HL-60 (cell line): ENCODE results near the gene BDH1.

Experiments
- DNase-seq, 2 experiments: peaks; one replicate each; pipeline ENCODE4 v3.0.0-alpha.2; 2010 to 2020; ENCODE audit warnings: low read depth in 1 of 2, low spot score in 1 of 2
- H3K27ac ChIP-seq: fragments of 250-450 bp; sonication (Bioruptor Pico); replicated peaks from 2 replicates; pipeline ENCODE4 v1.5.1; 2020; ENCODE audit warnings: mild to moderate bottlenecking, moderate library complexity
- H3K27me3 ChIP-seq: fragments of 250-450 bp; sonication (Bioruptor Pico); 2 replicates; pipeline ENCODE4 v1.5.1; 2021; ENCODE audit warnings: mild to moderate bottlenecking, moderate library complexity; ENCODE audit not compliant: insufficient read depth, poor library complexity, severe bottlenecking
- H3K4me3 ChIP-seq: replicated peaks from 2 replicates; pipeline ENCODE4 v1.5.1; 2011; ENCODE audit warnings: mild to moderate bottlenecking, control low read depth, low read length; ENCODE audit not compliant: insufficient read depth
- GABPA ChIP-seq: IDR thresholded peaks from 2 replicates; pipeline ENCODE4 v1.6.1; 2012; ENCODE audit warnings: low read depth
- POLR2AphosphoS5 ChIP-seq: IDR thresholded peaks from 2 replicates; pipeline ENCODE4 v1.6.1; 2012; ENCODE audit warnings: low read depth
- SPI1 ChIP-seq: IDR thresholded peaks from 2 replicates; pipeline ENCODE4 v1.6.1; 2012; ENCODE audit warnings: low read depth, mild to moderate bottlenecking, borderline replicate concordance
- TF ChIP-seq, protein P1 (sequence below): IDR thresholded peaks from one replicate; pipeline ENCODE4 v1.5.1; 2011; ENCODE audit warnings: low read length, control low read depth, inconsistent platforms; ENCODE audit not compliant: insufficient read depth
- TF ChIP-seq, protein P2 (sequence below): IDR thresholded peaks from 2 replicates; pipeline ENCODE4 v1.6.1; 2012; ENCODE audit warnings: low read depth; ENCODE audit not compliant: insufficient replicate concordance

Gene BDH1

DNA sequence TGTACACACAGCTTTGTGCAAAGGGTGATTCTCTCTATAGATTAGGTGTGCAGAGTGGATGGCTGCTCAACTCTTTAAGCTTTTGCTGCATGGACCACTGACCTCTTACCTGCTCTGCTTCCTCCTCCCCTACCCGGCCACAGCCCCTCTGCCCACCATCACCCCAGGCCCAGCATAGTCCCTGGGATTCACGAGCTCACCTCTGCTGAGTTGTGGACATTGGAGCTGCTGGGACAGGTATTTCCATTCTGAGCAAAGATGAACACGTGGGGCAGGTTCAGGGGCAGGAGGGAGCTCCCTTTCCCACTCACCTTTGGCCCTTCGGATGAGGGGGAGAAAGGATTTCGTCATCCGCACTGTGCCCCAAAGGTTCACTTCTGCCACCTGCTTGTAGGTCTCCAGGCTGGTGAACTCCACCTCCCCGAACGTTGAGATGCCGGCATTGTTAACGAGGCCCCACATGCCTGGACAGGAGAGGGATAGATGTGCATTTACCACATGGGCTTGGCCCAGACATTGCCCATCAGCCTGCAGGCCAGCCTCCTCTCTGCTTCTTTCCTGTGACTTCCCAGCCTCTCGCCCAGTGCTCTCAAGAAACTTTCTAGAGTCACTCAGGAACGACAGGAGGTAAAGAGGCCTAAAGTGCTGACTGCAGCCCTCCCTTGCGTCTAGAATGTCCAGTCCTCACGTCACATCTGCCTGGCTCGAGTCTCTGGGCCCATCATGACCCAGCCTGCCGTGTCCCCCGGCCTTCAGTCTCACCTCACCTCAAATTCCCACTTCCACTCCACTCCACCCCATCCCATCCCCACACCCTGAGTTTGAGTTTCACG, 41.6 kb downstream of the BDH1 start:
- no peak for TF ChIP-seq POLR2AphosphoS5
- TF ChIP-seq SPI1 = no peak
- TF ChIP-seq, protein P1, sequence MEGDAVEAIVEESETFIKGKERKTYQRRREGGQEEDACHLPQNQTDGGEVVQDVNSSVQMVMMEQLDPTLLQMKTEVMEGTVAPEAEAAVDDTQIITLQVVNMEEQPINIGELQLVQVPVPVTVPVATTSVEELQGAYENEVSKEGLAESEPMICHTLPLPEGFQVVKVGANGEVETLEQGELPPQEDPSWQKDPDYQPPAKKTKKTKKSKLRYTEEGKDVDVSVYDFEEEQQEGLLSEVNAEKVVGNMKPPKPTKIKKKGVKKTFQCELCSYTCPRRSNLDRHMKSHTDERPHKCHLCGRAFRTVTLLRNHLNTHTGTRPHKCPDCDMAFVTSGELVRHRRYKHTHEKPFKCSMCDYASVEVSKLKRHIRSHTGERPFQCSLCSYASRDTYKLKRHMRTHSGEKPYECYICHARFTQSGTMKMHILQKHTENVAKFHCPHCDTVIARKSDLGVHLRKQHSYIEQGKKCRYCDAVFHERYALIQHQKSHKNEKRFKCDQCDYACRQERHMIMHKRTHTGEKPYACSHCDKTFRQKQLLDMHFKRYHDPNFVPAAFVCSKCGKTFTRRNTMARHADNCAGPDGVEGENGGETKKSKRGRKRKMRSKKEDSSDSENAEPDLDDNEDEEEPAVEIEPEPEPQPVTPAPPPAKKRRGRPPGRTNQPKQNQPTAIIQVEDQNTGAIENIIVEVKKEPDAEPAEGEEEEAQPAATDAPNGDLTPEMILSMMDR = no peak
- no peak for TF ChIP-seq GABPA
- TF ChIP-seq, protein P2, sequence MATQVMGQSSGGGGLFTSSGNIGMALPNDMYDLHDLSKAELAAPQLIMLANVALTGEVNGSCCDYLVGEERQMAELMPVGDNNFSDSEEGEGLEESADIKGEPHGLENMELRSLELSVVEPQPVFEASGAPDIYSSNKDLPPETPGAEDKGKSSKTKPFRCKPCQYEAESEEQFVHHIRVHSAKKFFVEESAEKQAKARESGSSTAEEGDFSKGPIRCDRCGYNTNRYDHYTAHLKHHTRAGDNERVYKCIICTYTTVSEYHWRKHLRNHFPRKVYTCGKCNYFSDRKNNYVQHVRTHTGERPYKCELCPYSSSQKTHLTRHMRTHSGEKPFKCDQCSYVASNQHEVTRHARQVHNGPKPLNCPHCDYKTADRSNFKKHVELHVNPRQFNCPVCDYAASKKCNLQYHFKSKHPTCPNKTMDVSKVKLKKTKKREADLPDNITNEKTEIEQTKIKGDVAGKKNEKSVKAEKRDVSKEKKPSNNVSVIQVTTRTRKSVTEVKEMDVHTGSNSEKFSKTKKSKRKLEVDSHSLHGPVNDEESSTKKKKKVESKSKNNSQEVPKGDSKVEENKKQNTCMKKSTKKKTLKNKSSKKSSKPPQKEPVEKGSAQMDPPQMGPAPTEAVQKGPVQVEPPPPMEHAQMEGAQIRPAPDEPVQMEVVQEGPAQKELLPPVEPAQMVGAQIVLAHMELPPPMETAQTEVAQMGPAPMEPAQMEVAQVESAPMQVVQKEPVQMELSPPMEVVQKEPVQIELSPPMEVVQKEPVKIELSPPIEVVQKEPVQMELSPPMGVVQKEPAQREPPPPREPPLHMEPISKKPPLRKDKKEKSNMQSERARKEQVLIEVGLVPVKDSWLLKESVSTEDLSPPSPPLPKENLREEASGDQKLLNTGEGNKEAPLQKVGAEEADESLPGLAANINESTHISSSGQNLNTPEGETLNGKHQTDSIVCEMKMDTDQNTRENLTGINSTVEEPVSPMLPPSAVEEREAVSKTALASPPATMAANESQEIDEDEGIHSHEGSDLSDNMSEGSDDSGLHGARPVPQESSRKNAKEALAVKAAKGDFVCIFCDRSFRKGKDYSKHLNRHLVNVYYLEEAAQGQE = no peak
- Histone ChIP-seq H3K27me3 (no peaks in the 10 kb centered on the region), H3K4me3 (no peak overlapping the region), H3K27ac (no peak overlapping the region)
- DNase-seq = no peak

DNA sequence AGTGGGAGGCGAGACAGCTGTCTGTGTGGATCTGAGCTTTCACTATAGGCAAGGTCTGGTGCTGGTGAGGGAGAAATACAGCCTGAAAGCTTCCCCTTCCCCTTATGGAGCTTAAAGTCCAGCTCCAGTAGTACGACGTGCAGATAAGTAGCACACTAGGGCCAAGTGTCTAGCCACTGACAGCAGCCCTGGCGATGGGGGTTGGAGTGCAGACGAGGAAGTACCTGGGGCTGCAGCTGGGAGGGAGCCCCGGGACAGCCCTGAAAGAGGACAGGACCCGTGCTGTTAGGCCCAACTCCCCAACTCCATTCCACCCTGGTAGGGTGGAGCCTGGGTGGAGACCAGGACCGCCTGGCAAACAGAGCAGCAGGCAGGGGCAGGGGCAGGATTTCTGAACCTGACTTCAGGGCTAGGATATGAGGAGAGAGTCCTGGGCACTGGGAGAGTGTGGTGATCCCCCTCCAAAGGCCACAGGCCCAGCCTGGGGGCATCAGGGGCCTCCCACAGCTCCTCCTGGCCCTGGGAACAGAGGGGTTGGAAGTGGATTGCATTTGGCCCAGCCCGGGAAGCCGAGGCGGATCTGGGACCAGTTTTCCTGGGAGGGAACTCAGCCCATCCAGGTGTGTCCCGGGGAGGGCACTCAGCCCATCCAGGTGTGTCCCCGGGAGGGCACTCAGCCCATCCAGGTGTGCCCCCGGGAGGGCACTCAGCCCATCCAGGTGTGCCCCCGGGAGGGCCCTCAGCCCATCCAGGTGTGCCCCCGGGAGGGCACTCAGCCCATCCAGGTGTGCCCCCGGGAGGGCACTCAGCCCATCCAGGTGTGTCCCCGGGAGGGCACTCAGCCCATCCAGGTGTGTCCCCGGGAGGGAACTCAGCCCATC, 42.8 kb downstream of the BDH1 start:
- Histone ChIP-seq H3K27ac (no peak overlapping the region), H3K27me3 (no peaks in the 10 kb centered on the region), H3K4me3 (no peak overlapping the region)
- TF ChIP-seq, protein P1 = no peak
- TF ChIP-seq SPI1 = no peak
- no peak for TF ChIP-seq POLR2AphosphoS5
- TF ChIP-seq, protein P2 = no peak
- no peak for TF ChIP-seq GABPA
- no peak for DNase-seq

DNA sequence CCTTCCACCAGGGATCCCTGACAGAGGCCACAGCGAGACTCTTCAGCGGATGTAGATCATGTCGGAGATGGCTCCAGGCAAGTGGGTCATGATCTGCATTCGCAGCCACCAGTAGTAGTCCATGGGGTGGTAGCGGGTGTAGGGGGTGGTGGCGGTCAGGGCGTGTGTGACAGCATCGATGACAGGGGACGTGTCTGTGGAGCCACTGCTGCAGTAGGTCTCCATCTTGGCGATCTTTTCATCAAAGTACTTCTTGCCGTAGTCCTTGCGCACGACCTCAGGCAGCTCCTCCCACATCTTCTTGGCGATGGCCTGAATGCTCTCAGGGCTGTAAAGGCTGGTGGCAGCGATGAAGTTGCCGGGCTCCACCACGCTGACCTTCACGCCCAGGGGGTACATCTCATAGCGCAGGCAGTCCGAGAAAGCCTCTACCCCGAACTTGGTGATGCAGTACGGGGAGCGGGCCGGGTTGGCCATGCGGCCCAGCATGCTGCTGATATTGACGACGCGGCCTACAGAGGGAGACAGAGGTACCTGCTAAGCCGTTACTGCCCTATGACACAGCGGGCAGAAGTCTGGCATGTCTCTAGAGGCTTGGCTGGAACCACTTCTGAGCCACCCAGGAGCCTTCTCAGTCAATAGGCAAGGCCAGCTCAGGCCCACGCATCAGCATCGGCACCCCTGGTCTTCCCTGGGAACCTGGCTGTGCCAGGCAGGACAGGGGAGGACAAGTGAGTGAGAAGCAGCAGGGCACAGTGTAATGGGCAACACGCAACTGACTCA, 43.7 kb downstream of the BDH1 start:
- no peak for DNase-seq
- no peak overlapping the region for H3K4me3 ChIP-seq
- TF ChIP-seq, protein P1 = no peak
- no peak for TF ChIP-seq SPI1
- no peak for TF ChIP-seq GABPA
- TF ChIP-seq, protein P2 = no peak
- TF ChIP-seq POLR2AphosphoS5 = no peak
- no peaks in the 10 kb centered on the region for H3K27me3 ChIP-seq
- no peak overlapping the region for H3K27ac ChIP-seq
